GM18520 (cell line): Measurements from ENCODE around the gene SMOC2.
"Not testable (repeated sequence)": the region's sequence is repeated elsewhere in the genome, so short reads cannot be mapped to it uniquely, and the experiment has no call there.

Source experiments
- ATAC-seq: cut with Tn5 transposase; IDR thresholded peaks from one replicate; pipeline ENCODE4 v1.9.1; 2021; ENCODE audit not compliant: unreplicated experiment

The SMOC2 gene

GRCh38 chr6:168537540-168537884, 96.5 kb downstream of the SMOC2 start:
- no peak for ATAC-seq

GRCh38 chr6:168538188-168538891, 97.4 kb downstream of the SMOC2 start:
- ATAC-seq: not testable (repeated sequence)

GRCh38 chr6:168538892-168539811, 98.2 kb downstream of the SMOC2 start:
- ATAC-seq: no peak

GRCh38 chr6:168540713-168541291, 99.8 kb downstream of the SMOC2 start:
- no peak for ATAC-seq

GRCh38 chr6:168541307-168541706, 100.3 kb downstream of the SMOC2 start:
- no peak for ATAC-seq

GRCh38 chr6:168542301-168542700, 101.3 kb downstream of the SMOC2 start:
- no peak for ATAC-seq

GRCh38 chr6:168545428-168545827, 104.4 kb downstream of the SMOC2 start:
- no peak for ATAC-seq

GRCh38 chr6:168546151-168546550, 105.2 kb downstream of the SMOC2 start:
- ATAC-seq: no peak

- ATAC-seq: no peak
Measured at GRCh38 chr6:168546730-168547129, 105.7 kb downstream of the SMOC2 start.

GRCh38 chr6:168550326-168550725, 109.3 kb downstream of the SMOC2 start:
- ATAC-seq: no peak

GRCh38 chr6:168554472-168554871, 113.5 kb downstream of the SMOC2 start:
- ATAC-seq: no peak

GRCh38 chr6:168554898-168555617, 114.1 kb downstream of the SMOC2 start:
- no peak for ATAC-seq

- no peak for ATAC-seq
Measured at GRCh38 chr6:168555618-168556273, 114.8 kb downstream of the SMOC2 start.

- no peak for ATAC-seq
Measured at GRCh38 chr6:168557512-168557911, 116.5 kb downstream of the SMOC2 start.

GRCh38 chr6:168558686-168559085, 117.7 kb downstream of the SMOC2 start:
- ATAC-seq: no peak

GRCh38 chr6:168559574-168560098, 118.7 kb downstream of the SMOC2 start:
- ATAC-seq: no peak

- no peak for ATAC-seq
Measured at GRCh38 chr6:168560126-168560525, 119.1 kb downstream of the SMOC2 start.

GRCh38 chr6:168562576-168563151, 121.7 kb downstream of the SMOC2 start:
- no peak for ATAC-seq

- no peak for ATAC-seq
Measured at GRCh38 chr6:168563656-168564055, 122.7 kb downstream of the SMOC2 start.

- ATAC-seq: no peak
Measured at GRCh38 chr6:168565112-168565511, 124.1 kb downstream of the SMOC2 start.
